ENCODE data around the gene COL4A6.
A peak's percentile ranks its signal among the peaks of the same experiment; 100 is the strongest.

The COL4A6 gene

DNA sequence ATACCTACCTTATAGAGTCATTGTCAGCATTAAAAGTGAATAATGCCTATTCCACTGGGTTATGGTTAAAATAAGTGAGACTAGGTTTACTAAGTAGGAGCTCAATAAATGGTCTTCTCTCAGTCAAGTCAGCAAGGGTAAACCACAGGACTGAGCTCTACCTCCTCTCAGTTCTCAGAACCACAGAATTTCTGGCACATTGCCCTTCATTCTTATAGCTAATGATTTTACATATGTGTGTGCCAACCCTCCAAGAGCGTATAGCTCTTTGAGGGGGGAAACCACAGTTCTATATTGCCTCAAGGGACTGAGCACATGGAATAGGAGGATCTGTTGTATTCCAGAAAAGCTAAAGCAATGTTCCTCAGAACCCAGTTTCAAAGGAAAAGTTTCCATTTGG lies 221.8 kb downstream of the COL4A6 start:
- no peak for DNase-seq

DNA sequence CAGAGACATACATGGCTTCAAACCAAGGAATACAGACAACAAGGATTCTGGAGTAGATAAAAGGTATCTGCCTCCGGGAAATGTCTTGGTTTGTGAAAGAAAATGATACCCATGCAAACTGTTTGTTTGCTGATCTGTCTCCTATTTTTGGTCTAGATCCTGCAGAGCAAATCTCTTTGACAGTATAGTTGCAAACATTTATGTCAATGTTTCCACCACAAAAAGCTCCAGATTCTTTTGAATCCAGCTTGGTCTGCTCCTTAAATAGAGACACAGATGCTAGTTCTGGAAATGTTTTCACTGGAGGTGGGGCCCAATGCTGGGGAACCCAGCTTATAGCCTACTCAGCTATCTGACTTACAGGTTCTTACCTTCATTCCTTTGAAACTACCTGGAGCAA lies 226.9 kb downstream of the COL4A6 start:
- no peak for DNase-seq

DNA sequence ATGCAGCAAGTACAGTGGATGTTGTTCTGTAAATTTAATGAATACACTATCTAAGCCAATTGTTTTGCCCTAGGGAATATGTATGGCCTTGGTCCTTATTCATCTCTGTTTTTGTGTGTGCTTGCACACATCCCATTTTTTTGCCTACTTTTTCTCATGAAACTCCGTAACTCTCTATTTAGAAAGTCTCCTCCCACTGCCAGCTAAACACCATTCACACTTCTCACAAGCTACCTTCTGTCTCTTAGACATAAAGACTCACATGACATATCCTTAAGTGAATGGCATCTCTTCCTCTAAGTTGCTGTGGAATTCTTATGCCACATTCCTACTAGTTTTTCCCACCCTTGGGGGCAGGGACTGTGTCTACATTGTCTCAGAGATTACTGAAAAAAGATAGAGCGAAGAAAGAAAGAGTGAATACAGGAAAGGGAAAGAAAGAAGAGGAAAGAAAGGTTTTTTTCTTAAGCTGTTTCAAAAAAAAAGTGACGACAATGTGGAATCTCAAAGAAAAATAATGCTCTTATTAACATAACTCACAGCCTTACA lies 229.1 kb downstream of the COL4A6 start:
- no peak for DNase-seq

DNA sequence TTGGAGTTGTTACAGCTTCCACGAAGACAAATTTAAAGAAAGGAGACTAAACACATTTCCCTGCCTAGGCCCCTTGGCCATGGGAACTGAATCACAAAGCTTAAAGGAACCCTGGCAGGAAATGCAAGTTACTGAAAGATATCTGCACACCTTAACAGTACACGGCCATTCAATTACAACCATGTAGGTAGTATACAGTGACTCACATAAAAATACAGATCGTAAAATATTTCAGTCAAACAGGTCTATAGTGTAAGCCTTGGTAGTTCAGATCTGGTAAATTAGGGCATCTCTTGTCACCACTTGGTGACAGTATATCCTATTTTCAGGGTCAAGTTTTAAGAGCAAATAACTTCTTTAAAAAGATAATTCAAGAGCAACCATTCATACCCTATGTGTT lies 234.7 kb downstream of the COL4A6 start:
- no peak for DNase-seq

DNA sequence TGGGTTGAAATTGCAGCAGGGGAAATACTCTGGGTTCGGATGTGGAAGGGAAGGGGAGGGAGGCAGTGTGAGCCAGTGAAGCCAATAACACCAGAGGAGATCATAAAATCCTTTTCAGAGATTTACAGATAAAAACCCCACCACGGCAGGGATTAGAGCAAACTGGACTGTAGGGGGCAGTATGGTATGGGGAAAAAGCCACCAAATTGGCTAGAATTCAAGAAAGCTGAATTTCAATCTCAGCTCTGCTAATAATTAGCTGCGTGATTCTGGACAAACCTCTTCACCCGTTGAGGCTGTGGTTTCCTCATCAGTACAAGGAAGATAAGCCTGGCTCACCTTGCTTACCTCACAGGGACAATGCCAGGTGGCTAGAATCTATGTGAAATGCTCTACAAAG lies 238.5 kb downstream of the COL4A6 start:
- no peak for DNase-seq

DNA sequence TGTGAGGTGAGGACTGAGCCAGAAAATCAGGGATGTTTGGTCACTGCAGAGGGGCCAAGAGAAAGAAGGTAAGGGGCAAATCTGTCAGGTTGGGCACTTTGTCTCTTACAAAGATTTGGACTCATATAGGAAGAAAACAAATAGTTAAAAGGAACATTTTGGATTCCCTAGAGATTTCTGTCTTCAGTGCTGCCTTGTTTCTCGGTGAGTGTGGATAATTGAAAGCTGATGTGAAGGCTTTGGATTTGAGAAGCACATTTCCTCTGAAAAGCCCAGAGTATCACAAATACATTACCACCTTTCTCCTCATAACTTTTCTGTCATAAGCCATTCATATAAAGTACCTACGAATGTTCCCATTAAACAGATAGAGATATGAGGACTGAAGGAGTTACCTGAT lies 239.2 kb downstream of the COL4A6 start:
- DNase-seq: no peak

DNA sequence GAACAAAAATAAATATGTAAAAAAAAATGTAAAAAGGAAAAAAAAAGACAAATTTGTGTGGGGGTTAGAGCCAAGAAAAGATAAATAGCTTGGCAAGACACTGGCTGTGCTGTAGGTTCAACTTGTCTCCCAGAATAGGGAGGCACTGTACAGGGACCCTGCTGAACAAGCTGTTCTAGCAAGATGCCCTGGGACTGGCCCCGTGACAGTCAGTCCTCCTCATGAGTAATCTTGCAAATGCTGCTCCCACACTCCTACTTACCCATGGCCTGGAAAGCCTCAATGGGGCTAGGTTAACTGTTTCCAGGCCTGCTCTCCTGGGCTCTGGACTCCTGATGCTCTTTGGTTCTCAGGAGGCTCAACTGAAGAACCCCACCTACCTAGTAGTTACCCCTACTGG lies 239.8 kb downstream of the COL4A6 start:
- no peak for DNase-seq

DNA sequence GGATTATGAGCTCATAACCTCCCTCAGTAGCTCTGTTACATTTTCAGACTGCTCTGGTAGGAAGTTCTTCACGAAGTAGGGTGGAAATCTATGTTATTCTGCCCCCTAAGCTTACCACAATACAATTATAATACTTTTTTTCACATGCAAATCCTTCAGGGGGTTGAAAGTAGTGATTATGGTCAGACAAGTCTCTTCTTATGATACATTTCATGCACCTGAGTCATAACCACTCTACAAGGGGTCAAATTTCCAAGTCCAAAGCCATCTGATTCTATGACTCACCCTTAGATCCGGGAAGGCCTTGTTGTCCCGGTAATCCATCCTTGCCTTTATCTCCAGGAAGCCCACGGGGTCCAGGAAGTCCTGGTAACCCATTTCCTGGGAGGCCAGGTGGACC lies 251.4 kb downstream of the COL4A6 start:
- DNase-seq: no peak

DNA sequence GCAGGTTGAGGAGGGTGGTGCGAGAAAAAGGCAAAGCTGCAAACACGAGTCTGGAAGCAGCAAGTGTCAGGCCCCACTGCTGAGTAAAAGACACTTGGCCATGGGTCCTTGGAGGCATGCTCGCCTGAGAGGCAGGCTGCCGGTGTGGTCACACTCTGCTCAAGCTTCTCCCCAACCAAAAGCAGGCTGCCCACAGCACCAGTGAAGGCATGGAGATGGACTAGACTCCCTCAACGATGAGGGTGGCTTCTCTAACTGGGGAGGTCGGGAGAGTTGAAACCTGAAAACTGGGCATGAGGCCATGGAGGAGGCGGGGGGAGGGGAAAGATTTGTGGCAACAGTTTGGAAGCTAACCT lies 260.1 kb downstream of the COL4A6 start:
- DNase-seq: no peak

DNA sequence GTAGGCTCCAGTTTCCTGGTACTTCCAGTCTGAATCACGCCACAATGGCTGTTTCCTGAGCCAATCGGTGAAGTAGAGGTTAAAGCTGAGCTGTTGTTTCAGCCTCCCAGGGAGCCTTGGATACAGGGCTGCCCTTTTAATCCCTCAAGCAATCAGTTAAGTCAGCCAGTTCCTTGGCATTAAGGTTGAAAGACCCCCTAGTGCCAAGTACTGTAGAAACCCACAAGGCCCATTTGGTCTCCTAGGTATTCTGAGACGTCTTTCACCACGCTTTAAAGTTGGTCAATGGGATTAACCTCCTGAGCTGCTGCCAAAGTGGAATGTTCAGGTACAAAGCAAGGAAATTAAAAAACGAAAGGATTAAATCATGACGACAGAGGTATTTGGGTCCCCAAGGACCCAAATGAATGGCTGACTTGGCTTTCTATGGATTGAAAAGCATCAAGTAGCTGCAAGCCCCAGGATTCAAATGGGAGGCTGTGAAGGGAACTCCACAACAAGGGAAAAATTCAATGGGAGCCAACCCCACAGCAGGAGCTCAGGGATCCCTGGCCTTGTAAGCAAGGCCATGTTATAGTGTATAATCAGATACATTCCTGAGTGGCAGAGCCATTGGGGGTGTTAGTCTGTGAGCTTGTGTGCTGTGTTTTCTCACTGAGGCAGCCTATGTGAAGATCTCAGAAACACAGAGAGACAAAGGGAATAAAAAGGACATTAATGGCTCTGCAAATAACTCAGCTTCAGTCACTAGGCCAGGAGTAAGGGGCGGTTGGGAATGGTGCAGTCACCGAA lies 260.7 kb downstream of the COL4A6 start:
- DNase-seq: no peak

DNA sequence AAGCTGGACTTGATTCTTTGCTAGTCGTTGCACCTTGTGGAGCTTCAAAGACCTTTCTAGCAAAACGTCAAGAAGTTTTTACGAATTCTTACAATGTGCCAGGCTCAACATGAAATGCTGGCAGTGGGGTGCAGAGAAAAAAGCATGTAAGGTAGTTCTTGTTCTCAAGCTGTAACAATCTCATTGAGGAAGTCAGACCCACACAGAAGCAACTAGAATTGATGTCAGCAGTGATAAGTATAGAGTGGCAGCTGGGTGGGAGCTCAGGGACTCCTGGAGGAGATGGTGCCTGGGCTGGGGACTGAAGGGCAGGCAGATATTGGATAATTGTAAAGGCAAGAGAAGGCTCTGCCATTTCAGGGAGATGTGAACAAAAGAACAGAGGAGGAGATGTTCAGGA lies 264.3 kb downstream of the COL4A6 start:
- DNase-seq: no peak

DNA sequence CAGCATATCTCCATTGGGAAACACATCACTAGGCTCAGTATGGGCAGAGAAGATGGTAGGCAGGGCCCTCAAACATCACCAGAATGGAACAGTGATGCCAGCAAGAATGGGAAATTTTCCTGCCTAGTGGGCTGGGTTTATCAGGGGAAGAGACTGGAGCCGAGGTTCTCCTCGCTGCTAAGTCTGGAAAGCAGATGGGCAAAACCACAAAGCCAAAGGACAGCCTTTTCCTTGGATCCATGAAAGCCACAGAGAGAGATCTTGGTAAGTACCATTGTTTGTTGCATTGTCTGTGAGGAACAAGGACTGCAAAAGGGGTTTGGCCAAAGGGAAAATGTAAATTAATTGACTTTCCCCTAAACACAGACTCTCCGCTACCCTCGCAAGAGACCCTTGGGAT lies 266.6 kb downstream of the COL4A6 start:
- DNase-seq: no peak

DNA sequence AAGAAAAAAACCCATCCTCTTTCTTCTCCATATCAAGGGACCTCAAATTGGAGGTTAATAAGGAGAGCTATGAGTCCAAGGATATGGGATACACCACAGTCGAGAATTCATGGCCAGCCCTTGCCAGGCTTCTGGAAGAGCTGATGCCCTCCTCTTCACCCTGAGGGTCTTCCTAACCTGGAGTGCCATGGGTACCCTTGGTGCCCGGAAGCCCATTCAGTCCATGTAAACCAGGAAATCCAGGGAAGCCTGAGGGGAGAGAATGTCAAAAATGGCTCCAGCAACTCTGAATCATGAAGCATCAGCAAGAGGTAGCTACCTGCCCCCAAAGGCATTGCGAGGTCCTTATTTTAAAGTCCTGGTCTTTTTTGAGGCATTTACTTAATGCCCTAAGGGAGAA lies 268.5 kb downstream of the COL4A6 start:
- DNase-seq: no peak

DNA sequence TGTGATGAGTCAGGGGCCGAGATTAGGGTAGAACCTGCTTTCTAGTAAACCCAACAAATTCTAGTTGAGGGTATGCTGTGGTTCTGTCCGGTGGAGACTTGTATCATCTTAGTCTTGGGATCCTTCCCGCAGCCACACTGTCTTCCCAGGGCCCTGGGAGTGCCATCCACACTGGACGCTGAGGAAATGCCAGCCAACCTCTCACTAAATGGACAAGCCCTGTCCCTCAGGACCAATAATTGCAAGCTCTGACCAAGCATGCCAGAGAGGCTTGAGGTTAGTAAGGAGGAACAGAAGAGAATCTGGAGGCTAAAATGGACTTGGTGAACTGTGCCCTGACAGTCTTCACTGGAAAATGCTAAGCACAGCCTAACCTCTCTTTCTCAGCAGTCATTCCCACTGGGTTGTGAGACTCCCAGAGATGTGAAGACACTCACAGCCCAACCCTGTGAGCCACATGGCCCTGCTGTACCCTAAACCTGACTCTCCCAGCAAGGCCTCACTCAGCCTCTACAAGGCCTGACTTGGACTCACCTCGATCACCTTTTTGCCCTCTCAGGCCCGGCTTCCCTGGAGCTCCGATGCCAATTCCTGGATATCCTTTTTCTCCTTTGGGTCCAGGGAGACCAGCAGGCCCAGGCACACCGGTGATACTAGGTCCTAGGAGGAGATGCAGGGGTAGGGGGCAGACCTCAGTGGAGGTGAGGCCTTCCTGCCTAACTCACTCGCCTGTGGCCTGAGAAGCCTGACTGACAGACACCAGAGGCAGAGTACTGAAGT lies 269.1 kb downstream of the COL4A6 start:
- DNase-seq: no peak

DNA sequence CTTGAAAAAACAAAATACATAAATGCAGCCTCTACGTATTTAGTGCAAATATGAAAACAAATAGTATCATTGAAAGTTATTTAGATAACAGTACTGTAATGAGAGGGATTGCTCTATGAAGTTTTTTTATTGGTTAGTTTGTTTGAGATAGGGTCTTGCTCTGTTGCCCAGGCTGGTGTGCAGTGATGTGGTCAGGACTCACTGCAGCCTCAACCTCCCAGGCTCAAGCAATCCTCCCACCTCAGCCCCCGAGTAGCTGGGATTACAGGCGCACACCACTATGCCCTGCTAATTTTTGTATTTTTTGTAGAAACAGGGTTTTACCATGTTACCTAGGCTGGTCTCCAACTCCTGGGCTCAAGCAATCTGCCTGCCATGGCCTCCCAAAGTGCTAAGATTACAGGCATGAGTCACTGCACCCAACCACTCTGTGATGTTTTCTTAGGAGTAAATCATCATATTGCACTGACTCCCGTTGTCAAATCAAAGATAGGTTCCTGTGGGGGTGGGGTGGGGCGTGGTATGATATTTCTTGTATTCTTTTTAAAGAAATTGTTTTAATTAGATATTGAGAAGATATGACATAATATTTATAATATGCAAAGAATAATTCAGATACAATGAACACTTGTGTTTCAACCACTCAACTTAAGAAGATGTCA lies 270.9 kb downstream of the COL4A6 start:
- no peak for DNase-seq

DNA sequence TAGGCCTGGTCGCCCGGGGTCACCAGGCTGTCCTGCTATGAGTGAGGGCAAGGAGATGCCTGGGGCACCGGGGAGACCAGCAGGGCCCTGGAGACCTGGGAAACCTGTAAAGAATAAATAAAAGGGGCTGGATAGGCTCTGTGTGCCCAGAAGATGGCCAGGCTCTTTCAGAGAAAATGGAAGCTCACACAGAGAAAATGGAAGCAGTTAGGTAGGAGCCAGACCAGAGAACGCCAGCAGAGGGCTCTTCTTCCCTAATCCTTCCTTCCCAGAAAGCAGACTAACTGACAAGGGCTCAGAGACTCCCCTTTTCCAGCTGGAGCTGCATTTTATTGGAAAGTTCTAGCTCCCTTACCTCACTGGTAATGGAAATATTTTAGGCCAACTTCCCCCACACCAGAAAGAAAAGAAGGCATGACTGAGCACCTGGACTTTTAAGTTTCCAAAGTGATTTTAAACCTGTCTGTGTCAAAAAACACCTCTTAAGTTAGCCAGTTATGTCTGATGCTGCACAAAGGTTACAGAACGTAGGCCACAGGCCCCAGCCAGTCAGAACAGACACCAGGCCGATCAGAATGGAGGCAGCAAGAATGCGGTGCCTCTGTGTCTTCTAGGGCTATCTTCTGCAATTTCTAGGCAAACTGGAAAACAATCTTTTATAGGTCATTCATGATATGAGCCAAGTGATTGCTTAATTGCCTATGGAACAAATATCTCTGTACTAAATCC lies 272.7 kb downstream of the COL4A6 start:
- DNase-seq: peak; percentile 34

DNA sequence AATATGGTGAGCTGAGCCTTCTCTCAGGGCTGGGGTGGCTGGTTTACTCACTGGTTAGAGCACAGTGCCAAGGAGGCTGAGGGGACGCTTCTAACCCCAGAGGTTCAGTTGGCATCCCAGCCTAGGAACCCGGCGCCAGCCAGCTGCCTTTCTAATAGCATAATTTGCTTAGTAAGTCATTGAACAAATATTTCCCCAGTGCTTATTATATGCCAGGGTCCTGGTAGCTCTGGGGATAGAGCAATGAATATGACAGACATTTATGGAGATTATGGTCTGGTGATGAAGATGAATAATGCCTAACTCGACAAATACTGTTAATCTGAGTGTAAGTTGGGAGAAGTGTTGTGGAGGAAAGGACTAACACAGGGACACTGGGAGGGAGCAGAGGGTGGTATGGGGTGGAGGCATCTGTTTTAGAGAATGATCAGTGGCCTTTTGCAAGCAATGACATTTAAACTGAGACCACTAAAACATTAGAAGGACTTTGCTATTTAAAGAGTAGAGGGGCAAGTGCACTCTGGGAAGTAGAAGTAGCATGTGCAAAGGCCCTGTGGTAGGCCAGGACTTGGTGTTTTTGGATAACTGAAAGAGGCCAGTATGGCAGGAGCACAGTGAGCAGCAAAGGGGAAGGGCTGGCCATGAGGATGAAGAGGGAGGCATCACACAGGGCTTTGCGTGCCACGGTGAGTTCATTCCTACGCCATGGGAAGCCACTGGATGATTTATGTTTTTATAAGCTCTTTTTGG lies 274.7 kb downstream of the COL4A6 start:
- no peak for DNase-seq

DNA sequence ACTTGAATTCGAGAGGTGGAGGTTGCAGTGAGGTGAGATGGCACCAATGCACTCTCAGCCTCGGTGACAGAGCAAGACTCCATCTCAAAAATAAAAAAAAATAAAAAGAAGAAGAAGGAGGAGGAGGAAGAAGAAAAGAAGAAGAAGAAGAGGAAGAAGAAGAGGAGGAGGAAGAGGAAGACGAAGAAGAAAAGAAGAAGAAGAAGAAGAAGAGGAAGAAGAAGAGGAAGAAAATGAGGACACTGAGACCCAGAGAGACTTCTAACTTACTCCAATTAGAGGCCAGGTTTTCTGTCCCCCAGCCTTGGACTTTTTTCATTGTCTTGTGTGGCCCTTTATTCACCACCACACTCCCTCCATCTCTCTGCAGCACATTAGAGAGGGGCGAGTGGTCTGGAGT lies 276.0 kb downstream of the COL4A6 start:
- DNase-seq: no peak

DNA sequence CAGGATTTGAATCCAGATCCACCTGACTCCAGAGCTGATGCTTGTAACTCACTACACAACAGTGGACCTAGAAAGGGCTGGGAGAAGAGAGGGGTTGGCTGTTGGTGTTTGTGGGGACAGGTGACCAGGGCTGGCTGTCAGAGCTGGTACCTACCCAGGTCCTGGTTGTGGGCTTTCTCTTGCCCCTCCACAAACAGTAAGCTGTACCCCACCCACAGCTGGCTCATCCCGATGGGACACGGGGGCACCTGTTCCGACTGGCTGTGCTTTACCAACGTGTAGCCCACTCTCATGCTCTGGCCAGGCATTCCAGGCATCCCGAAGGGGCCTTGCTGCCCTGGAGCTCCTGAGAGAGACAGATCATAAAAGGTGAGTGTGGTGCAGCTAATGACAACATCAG lies 277.9 kb downstream of the COL4A6 start:
- no peak for DNase-seq

DNA sequence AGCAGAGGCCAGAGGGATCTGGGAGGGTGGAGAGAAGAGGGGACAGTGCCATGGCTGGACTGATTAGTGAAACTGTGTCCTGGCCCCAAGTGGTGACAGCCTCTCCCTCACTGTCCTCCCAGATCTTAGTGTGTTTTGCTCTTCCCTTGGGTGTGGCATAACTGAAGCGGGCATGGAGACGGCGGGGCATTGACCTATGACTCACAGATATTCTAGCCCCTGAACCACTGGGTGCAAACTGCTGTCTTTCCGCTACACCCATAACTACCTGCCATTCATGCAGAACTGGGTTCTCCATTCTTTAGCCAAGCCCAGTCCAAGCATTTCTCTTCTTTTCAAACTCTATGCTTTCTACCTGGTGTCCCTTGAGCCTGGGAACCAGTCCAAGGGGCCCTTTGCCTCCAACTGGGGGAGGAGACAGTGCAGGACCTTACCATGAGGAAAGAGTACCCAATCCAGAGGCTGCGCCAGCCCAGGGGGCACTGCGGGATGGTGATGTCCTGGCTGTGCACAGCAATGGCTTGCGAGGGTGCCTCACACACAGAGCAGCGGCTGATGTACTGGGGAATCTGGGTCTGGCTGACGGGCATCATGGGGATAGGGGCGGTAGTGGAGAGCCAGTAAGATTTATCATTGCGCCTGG lies 279.1 kb downstream of the COL4A6 start:
- no peak for DNase-seq

DNA sequence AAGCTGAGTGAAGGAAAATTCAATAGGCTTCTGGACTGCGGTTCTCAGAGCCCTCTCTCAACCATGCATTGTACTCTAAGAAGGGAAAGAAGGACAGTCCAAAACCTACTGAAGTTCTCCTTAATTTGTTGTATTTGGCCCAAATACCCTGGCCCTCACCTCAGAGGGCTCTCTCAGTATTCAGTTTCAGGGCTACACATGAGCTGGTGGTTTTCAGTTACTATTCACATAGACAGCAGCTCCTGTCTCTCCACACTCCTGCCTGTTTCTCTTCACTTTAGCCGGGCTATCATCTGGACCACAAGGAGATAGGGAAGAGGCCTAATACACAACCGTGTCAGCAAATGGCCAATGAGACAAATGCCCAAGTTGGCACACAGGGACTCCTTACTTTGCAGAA lies 280.6 kb downstream of the COL4A6 start:
- no peak for DNase-seq

DNA sequence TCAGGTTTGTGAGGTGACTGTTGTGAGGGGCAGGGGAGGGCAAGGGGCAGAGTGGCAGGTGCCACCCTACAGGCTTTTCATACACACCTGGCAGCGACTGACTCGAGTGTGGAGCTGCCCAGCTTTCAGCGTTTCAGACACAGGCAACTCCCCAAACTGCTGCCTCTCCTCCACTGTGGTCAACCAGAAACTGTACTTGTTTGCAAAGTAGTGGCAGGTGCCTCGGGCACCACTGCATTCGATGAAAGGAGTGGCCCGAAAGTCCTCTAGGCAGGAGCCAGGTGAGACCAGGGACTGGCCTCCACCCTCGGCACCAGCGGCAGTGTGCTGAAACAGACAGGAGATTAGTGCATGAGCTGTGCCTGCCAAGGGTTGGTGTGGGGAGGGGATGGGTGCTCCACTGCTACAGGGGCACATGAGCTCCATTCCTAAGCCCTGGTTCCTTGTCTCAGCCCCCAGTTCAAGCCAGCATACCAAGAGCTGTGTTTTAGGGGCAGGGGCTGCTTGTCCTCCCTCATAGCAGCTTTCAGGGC lies 281.2 kb downstream of the COL4A6 start:
- no peak for DNase-seq
